ENCODE data around the gene ADAMTSL1.

- TF ChIP-seq CTCF (IDR thresholded peaks at IDR 0.05), result no peak
- TF ChIP-seq ZFX (IDR thresholded peaks at IDR 0.05; ENCODE audit: borderline replicate concordance), result no peak
These were observed 311.7 kb downstream of the ADAMTSL1 start for GRCh38 chr9:18785604-18786003.

All from 22Rv1 (cell line).